A549 treated with Hydrocortisone at 1 μM for 4 hours (cell line): Measurements from ENCODE around the gene SET. TPM values are rescaled to one million over a fixed set of nuclear protein-coding genes. Genes with fewer than 3 reads are reported as not detected.

Source experiments
- total RNA-seq: library from RNA; stranded (reverse); fragments of 200-300 nt; extraction: Qiagen RNA extraction; gene quantifications from 5 replicates; pipeline ENCODE4 v1.2.3, GENCODE V29; 2022

SET gene, protein sequence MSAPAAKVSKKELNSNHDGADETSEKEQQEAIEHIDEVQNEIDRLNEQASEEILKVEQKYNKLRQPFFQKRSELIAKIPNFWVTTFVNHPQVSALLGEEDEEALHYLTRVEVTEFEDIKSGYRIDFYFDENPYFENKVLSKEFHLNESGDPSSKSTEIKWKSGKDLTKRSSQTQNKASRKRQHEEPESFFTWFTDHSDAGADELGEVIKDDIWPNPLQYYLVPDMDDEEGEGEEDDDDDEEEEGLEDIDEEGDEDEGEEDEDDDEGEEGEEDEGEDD
- total RNA-seq = 367 to 533 TPM (median 408 TPM) in 5 replicates

DNA sequence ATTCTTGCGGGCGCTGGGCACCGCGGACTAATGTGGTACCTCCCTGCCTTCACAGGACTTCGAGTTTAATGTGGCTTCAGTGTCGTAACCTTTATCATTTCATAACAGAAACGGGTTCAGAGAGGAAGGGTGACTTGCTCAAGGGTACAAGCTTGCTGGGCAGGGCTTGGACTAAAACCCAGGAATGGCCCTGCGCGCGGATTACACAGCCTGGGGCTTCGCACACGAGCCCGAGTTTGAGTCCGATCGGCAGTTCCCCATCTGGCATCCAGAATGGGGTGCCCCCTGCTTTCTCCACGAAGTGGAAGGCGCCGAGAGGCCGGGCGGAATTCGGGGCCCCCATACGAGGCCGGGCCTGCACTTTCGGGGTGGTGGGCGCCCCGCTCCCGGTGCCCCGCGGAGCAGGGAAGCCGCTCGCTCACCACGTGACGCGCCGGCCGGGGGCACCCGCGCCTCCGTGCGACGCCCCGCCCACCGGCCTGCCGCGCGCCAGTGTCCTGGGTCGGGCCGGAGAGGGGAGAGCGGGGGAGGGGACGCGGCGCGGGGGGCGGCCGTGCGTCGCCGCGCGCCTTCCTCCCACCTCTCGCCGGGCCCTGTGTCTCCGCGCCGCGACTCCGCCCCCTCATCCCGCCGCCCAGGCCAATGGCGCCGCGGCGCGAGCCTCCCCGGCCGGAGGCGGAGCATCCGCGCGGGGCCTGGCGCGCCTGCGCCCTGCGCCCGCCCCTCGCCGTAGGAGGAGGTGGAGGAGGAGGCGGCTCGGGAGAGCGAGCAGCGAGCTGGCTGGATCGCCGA is at the start of gene SET:
TSS of gene SET (plus strand) at position 722 of the 792 bp plus-strand sequence. CDS start 361 bp downstream, outside the sequence.

DNA sequence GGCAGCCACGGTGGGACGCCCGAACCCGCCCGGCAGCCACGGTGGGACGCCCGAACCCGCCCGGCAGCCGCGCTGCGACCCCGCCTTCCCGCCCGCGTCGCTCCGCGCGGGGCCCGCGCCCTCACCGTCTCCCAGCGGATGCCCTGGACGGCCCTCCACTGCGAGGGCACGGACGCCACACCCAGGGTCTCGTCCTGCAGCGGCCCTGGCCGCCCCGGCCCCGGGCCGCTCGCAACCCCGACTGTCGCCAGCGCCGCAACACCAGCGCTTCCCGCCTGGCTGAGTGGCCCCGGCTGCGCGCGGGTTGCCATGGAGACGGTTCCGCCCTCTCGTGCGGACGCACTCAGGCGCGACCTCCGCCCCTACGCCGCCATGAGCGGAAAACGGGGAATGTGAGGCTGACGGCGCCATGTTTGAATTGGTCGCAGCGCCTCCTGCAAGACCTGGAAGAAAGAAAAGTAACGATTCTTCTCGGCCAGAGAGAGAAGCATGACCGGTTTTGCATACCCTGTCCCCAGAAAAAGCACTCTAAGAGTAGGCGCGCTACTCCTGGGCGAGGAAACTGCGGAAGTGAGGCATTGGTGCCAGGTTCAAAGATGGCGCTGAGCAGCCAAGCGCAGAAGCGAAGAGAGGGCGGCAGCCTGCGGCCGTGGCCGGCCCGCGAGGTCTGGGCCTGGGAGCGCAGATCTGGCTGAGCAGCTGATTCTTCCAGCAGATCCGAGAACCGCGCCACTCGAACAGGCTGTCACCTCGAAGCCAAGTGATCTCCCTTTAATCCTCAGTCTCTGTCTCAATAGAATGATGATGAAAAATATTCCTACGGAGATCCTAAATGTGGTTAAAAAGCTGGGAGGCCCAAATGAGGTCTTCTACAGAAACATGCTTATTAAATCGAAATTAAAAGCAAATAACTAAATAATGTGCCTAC is 32.3 kb upstream of the SET start, which contains the start of gene DYNC2I2:
TSS of gene DYNC2I2 (minus strand) at position 432 of the 928 bp plus-strand sequence. CDS start at position 311, 121 bp downstream.

DNA sequence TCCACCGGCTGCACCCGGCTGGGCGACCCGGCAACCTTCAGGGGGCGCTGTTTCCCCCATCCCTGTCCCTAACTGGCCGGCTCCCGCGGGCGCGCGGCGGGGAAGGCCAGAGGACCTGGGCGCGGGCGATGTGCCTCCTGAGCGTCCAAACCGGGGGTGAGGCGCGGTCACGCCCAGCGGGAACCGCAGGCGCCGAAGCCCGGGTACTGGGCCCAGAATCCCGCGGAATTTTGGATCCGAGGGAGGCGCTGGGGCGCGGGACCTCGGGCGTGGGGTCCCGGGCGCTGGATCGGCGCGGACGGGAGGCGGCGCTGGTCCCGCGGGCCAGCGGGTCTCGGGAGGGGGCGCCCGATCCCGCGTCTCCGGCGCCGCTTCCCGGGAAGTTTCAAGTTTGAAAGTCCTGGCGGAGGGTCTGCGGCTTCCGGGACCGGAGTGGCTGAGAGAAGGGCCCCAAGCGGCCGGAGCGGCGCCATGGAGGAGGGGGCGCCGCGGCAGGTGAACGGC is 13.5 kb downstream of the SET start, which contains the start of gene PKN3:
TSS of gene PKN3 (plus strand) at position 59 of the 504 bp plus-strand sequence. CDS start at position 472, 413 bp downstream.

DNA sequence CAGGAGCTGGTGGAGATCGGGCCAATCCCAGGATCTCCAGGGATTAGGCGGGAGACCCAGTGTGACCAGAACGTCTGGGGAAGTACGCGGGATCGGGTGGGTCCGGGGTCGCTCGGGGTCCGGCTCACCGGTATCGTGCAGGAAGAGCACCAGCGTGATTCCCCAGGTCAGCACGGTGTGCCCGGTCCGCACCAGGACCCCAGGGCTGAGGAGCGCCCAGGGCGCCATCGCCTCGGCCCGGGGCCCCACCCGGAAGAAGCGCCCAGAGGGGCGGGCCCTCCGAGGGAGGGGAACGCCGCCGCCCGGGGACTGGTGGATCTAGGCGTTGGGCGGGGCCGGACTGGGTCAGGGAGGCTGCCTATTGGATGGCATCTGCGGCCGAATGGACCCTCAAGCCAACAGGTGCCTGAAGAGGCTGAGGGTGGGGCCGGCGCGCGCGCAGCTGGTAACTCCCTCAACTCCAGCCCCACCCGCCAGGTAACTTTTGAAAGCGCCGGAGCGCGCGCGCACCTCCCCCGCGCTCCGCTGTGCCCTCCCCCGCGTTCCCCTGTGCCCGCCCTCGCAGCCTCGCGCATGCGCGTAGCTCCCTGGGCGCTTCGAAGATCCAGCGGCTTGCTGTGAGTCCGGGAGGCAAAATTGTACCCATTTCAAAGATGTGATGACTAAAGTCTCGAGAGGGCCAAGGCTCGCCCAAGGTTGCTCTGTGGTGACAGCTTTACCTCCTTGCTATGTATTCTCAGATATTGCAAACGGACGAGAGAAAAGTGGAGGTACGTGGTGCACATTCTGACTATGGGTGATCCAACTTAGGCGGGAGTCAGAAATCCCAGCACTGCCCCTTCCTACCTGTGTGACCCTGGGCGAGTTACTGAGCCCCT is 35.1 kb downstream of the SET start, which contains the start of gene ZDHHC12:
TSS of gene ZDHHC12 (minus strand) at position 262 of the 878 bp plus-strand sequence. CDS start at position 228, 34 bp downstream.

Other genes with a start within 250 kb of the SET start
- 23.7 to 29.1 TPM (median 25.2 TPM) in 5 replicates for gene ODF2, start 233.2 kb upstream of the SET start, total RNA-seq
- 28.3 to 33.3 TPM (median 28.8 TPM) in 5 replicates for gene GLE1, start 184.5 kb upstream of the SET start, total RNA-seq
- gene SPTAN1, start 136.6 kb upstream of the SET start, total RNA-seq = 143 to 155 TPM (median 151 TPM) in 5 replicates
- gene DYNC2I2, start 32.4 kb upstream of the SET start, total RNA-seq = 101 to 138 TPM (median 132 TPM) in 5 replicates
- gene PKN3, start 13.3 kb downstream of the SET start, total RNA-seq = 14.4 to 17.5 TPM (median 16.3 TPM) in 5 replicates
- gene ZDHHC12, start 34.9 kb downstream of the SET start, total RNA-seq = 66.7 to 93.4 TPM (median 90.6 TPM) in 5 replicates
- 14.0 to 15.9 TPM (median 15.1 TPM) in 5 replicates for gene ZER1, start 82.7 kb downstream of the SET start, total RNA-seq
- gene TBC1D13, start 98.0 kb downstream of the SET start, total RNA-seq = 20.7 to 24.8 TPM (median 21.3 TPM) in 5 replicates
- 16.0 to 34.5 TPM (median 34.2 TPM) in 5 replicates for gene ENDOG, start 129.3 kb downstream of the SET start, total RNA-seq
- gene SPOUT1, start 140.6 kb downstream of the SET start, total RNA-seq = 22.0 to 47.4 TPM (median 45.3 TPM) in 5 replicates
- 10.0 to 13.9 TPM (median 13.5 TPM) in 5 replicates for gene KYAT1, start 192.7 kb downstream of the SET start, total RNA-seq
- 114 to 133 TPM (median 130 TPM) in 5 replicates for gene LRRC8A, start 192.9 kb downstream of the SET start, total RNA-seq
- 0.22 to 0.27 TPM (median 0.24 TPM) in 4 of 5 replicates, not detected in the other for gene PHYHD1, start 231.8 kb downstream of the SET start, total RNA-seq